Mesendoderm (in vitro differentiated cells): Measurements from ENCODE around the gene PLD5.
"Not testable (repeated sequence)": the region's sequence is repeated elsewhere in the genome, so short reads cannot be mapped to it uniquely, and the experiment has no call there.

Experiments
- DNase-seq: peaks from one replicate; pipeline ENCODE4 v3.0.0; 2013
- H2AK5ac ChIP-seq: 2 replicates; pipeline ENCODE4 v1.6.1; 2013; ENCODE audit warnings: low read length, inconsistent platforms
- H2BK120ac ChIP-seq: 2 replicates; pipeline ENCODE4 v1.6.1; 2013; ENCODE audit warnings: low read depth, mild to moderate bottlenecking, low read length, moderate library complexity, mixed read lengths
- H2BK15ac ChIP-seq: replicated peaks from 2 replicates; pipeline ENCODE4 v1.6.1; 2013; ENCODE audit warnings: low read depth, mild to moderate bottlenecking, moderate library complexity
- H2BK5ac ChIP-seq: 2 replicates; pipeline ENCODE4 v1.6.1; 2013; ENCODE audit warnings: low read length, inconsistent platforms
- H3K18ac ChIP-seq: 2 replicates; pipeline ENCODE4 v1.6.1; 2013; ENCODE audit warnings: mild to moderate bottlenecking, low read length, mixed read lengths
- H3K23ac ChIP-seq: one replicate; pipeline ENCODE4 v1.6.1; 2013; ENCODE audit warnings: low read length
- H3K27ac ChIP-seq: 2 replicates; pipeline ENCODE4 v1.5.1; 2013; ENCODE audit warnings: low read depth, mild to moderate bottlenecking, inconsistent platforms, low read length, moderate library complexity
- H3K27me3 ChIP-seq: 2 replicates; pipeline ENCODE4 v1.6.1; 2013; ENCODE audit warnings: low read length, control low read depth, mild to moderate bottlenecking, inconsistent platforms; ENCODE audit not compliant: insufficient read depth, poor library complexity
- H3K36me3 ChIP-seq: 2 replicates; pipeline ENCODE4 v1.6.1; 2013; ENCODE audit warnings: low read length, inconsistent platforms; ENCODE audit not compliant: control insufficient read depth, insufficient read depth
- H3K4ac ChIP-seq: one replicate; pipeline ENCODE4 v1.6.1; 2013; ENCODE audit warnings: low read depth, mild to moderate bottlenecking, low read length, moderate library complexity
- H3K4me1 ChIP-seq: 2 replicates; pipeline ENCODE4 v1.6.1; 2013; ENCODE audit warnings: low read depth, low read length, inconsistent platforms; ENCODE audit not compliant: control insufficient read depth
- H3K4me2 ChIP-seq: 2 replicates; pipeline ENCODE4 v1.6.1; 2013; ENCODE audit warnings: low read length
- H3K4me3 ChIP-seq: 2 replicates; pipeline ENCODE4 v1.5.1; 2013; ENCODE audit warnings: mild to moderate bottlenecking, low read length
- H3K56ac ChIP-seq: one replicate; pipeline ENCODE4 v1.6.1; 2013; ENCODE audit warnings: low read length
- H3K79me1 ChIP-seq: 2 replicates; pipeline ENCODE4 v1.6.1; 2013; ENCODE audit warnings: low read length, inconsistent platforms
- H3K79me2 ChIP-seq: 2 replicates; pipeline ENCODE4 v1.6.1; 2013; ENCODE audit warnings: mild to moderate bottlenecking, low read length; ENCODE audit not compliant: control insufficient read depth, insufficient read depth
- H3K9ac ChIP-seq: 2 replicates; pipeline ENCODE4 v1.6.1; 2013; ENCODE audit warnings: low read length, inconsistent platforms
- H4K5ac ChIP-seq: one replicate; pipeline ENCODE4 v1.6.1; 2013; ENCODE audit warnings: low read length
- H4K8ac ChIP-seq: one replicate; pipeline ENCODE4 v1.6.1; 2013; ENCODE audit warnings: low read depth, mild to moderate bottlenecking, control low read depth, low read length, moderate library complexity
- WGBS: extraction: QIAGEN DNeasy Blood & Tissue Kit; methylation state at CpG from one replicate; pipeline ENCODE4 v1.1.7; 2013; ENCODE audit warnings: low lambda C conversion rate, missing lambda C conversion rate; ENCODE audit not compliant: insufficient coverage; ENCODE audit errors: extremely low coverage; 5-methylcytosine and 5-hydroxymethylcytosine counted together

PLD5 gene

GRCh38 chr1:242477944-242478343 is 46.6 kb downstream of the PLD5 start:
- Histone ChIP-seq H3K27me3 (no peaks in the 10 kb centered on the region), H3K4me1 (no peaks in the 10 kb centered on the region), H3K36me3 (no peaks in the 10 kb centered on the region), H3K4me3 (no peak overlapping the region), H3K79me1 (no peaks in the 10 kb centered on the region), H3K79me2 (no peaks in the 10 kb centered on the region), H2BK120ac (no peak overlapping the region), H3K18ac (no peak overlapping the region), H2AK5ac (no peak overlapping the region), H3K23ac (no peak overlapping the region), H3K4me2 (no peak overlapping the region), H3K4ac (no peak overlapping the region), H3K27ac (no peak overlapping the region), H3K9ac (no peak overlapping the region), H2BK5ac (no peak overlapping the region), H4K5ac (no peak overlapping the region), H3K56ac (no peak overlapping the region), H2BK15ac (no peak overlapping the region), H4K8ac (no peak overlapping the region)
- no peak for DNase-seq
- WGBS: no CpG with 5 or more reads among the region's 3 CpGs

GRCh38 chr1:242470774-242471173 is 53.7 kb downstream of the PLD5 start:
- no peak overlapping the region for H2BK5ac ChIP-seq
- H3K9ac ChIP-seq: no peak overlapping the region
- H3K18ac ChIP-seq: no peak overlapping the region
- no peaks in the 10 kb centered on the region for H3K36me3 ChIP-seq
- no peak overlapping the region for H2AK5ac ChIP-seq
- WGBS: no CpG with 5 or more reads among the region's 6 CpGs
- H3K4me3 ChIP-seq: no peak overlapping the region
- H3K79me1 ChIP-seq: no peaks in the 10 kb centered on the region
- no peaks in the 10 kb centered on the region for H3K79me2 ChIP-seq
- no peak overlapping the region for H4K5ac ChIP-seq
- no peak overlapping the region for H2BK120ac ChIP-seq
- H3K56ac ChIP-seq: no peak overlapping the region
- no peaks in the 10 kb centered on the region for H3K27me3 ChIP-seq
- H3K4ac ChIP-seq: no peak overlapping the region
- no peak overlapping the region for H3K23ac ChIP-seq
- no peak overlapping the region for H3K27ac ChIP-seq
- no peaks in the 10 kb centered on the region for H3K4me1 ChIP-seq
- no peak for DNase-seq
- no peak overlapping the region for H2BK15ac ChIP-seq
- no peak overlapping the region for H3K4me2 ChIP-seq
- no peak overlapping the region for H4K8ac ChIP-seq

GRCh38 chr1:242468784-242469183 is 55.7 kb downstream of the PLD5 start:
- Histone ChIP-seq H3K56ac (no peak overlapping the region), H3K18ac (no peak overlapping the region), H3K79me2 (no peaks in the 10 kb centered on the region), H4K8ac (no peak overlapping the region), H3K23ac (no peak overlapping the region), H3K4me3 (no peak overlapping the region), H3K9ac (no peak overlapping the region), H2BK120ac (no peak overlapping the region), H2BK15ac (no peak overlapping the region), H2BK5ac (no peak overlapping the region), H4K5ac (no peak overlapping the region), H3K27ac (no peak overlapping the region), H3K4me1 (no peaks in the 10 kb centered on the region), H3K36me3 (no peaks in the 10 kb centered on the region), H3K27me3 (no peaks in the 10 kb centered on the region), H3K79me1 (no peaks in the 10 kb centered on the region), H3K4ac (no peak overlapping the region), H3K4me2 (no peak overlapping the region), H2AK5ac (no peak overlapping the region)
- DNase-seq: no peak
- WGBS: no CpG with 5 or more reads among the region's 4 CpGs

- Histone ChIP-seq H3K79me1 (no peaks in the 10 kb centered on the region), H3K56ac (no peak overlapping the region), H3K9ac (no peak overlapping the region), H4K5ac (no peak overlapping the region), H3K4me3 (no peak overlapping the region), H3K27ac (no peak overlapping the region), H3K27me3 (no peaks in the 10 kb centered on the region), H3K36me3 (no peaks in the 10 kb centered on the region), H2BK5ac (no peak overlapping the region), H2AK5ac (no peak overlapping the region), H3K4me2 (no peak overlapping the region), H3K18ac (no peak overlapping the region), H3K23ac (no peak overlapping the region), H2BK120ac (no peak overlapping the region), H4K8ac (no peak overlapping the region), H3K4me1 (no peaks in the 10 kb centered on the region), H3K4ac (no peak overlapping the region), H3K79me2 (no peaks in the 10 kb centered on the region), H2BK15ac (no peak overlapping the region)
- no CpG with 5 or more reads among the region's 4 CpGs for WGBS
- DNase-seq: peak; percentile 71
Observed at GRCh38 chr1:242467556-242468145, 56.8 kb downstream of the PLD5 start.

GRCh38 chr1:242462867-242463266 is 61.6 kb downstream of the PLD5 start:
- Histone ChIP-seq H3K79me1 (no peaks in the 10 kb centered on the region), H3K23ac (no peak overlapping the region), H3K79me2 (no peaks in the 10 kb centered on the region), H3K27me3 (no peaks in the 10 kb centered on the region), H3K9ac (no peak overlapping the region), H2AK5ac (no peak overlapping the region), H4K5ac (no peak overlapping the region), H3K4me2 (no peak overlapping the region), H3K27ac (no peak overlapping the region), H2BK5ac (no peak overlapping the region), H3K4ac (no peak overlapping the region), H3K4me1 (no peaks in the 10 kb centered on the region), H4K8ac (no peak overlapping the region), H2BK15ac (no peak overlapping the region), H3K56ac (no peak overlapping the region), H3K18ac (no peak overlapping the region), H2BK120ac (no peak overlapping the region), H3K36me3 (no peaks in the 10 kb centered on the region), H3K4me3 (no peak overlapping the region)
- no CpG with 5 or more reads among the region's 7 CpGs for WGBS
- DNase-seq: no peak

GRCh38 chr1:242459740-242460139 is 64.8 kb downstream of the PLD5 start:
- H2BK120ac ChIP-seq, H3K79me1 ChIP-seq, H3K4me3 ChIP-seq, H3K4ac ChIP-seq, H3K4me1 ChIP-seq, H3K9ac ChIP-seq, H3K56ac ChIP-seq, H4K8ac ChIP-seq, DNase-seq, H3K27ac ChIP-seq, H3K36me3 ChIP-seq, H4K5ac ChIP-seq, H3K27me3 ChIP-seq, H2AK5ac ChIP-seq, H3K18ac ChIP-seq, H3K4me2 ChIP-seq, H3K23ac ChIP-seq, H2BK15ac ChIP-seq, H2BK5ac ChIP-seq, H3K79me2 ChIP-seq: not testable (repeated sequence)
- WGBS: no CpG with 5 or more reads among the region's 5 CpGs
